Liver (tissue), 9 donors: Measurements from ENCODE around the gene TM9SF1. TPM values are rescaled to one million over a fixed set of nuclear protein-coding genes. Genes with fewer than 3 reads are reported as not detected.

Source experiments
- DNase-seq: peaks from one replicate; pipeline ENCODE4 v3.0.0-alpha.2; 2017; ENCODE audit warnings: low spot score
- H3K27ac ChIP-seq, 2 donors: one replicate each; pipeline ENCODE4 v1.7.0; 2013; ENCODE audit warnings: inconsistent platforms in 2 of 2, low read length in 2 of 2, control low read depth in 1 of 2, low read depth in 1 of 2, mild to moderate bottlenecking in 1 of 2
- H3K27me3 ChIP-seq, 4 donors: one replicate each; pipeline versions ENCODE4 v1.6.1 to v1.7.0; 2013; ENCODE audit warnings: low read length in 3 of 4, inconsistent platforms in 1 of 4, mild to moderate bottlenecking in 1 of 4, moderate library complexity in 1 of 4; ENCODE audit not compliant: control insufficient read depth in 4 of 4, insufficient read depth in 4 of 4
- H3K36me3 ChIP-seq, 4 donors: one replicate each; pipeline versions ENCODE4 v1.6.1 to v1.7.0; 2013; ENCODE audit warnings: low read length in 3 of 4, mild to moderate bottlenecking in 3 of 4, low read depth in 1 of 4, moderate library complexity in 1 of 4; ENCODE audit not compliant: control insufficient read depth in 4 of 4, insufficient read depth in 3 of 4
- H3K4me1 ChIP-seq, 4 donors: one replicate each; pipeline versions ENCODE4 v1.6.1 to v1.7.0; 2013; ENCODE audit warnings: low read length in 3 of 4, mild to moderate bottlenecking in 3 of 4, moderate library complexity in 1 of 4; ENCODE audit not compliant: control insufficient read depth in 4 of 4, insufficient read depth in 4 of 4
- H3K4me3 ChIP-seq, 3 donors: one replicate each; pipeline versions ENCODE4 v1.6.1 to v1.7.0; 2013; ENCODE audit warnings: low read length in 3 of 3, control low read depth in 1 of 3, low read depth in 1 of 3, mild to moderate bottlenecking in 1 of 3
- H3K9ac ChIP-seq, 2 donors: one replicate each; pipeline ENCODE4 v1.7.0; 2013; ENCODE audit warnings: low read length in 2 of 2, mild to moderate bottlenecking in 2 of 2, moderate library complexity in 2 of 2, control low read depth in 1 of 2, low read depth in 1 of 2
- H3K9me3 ChIP-seq, 4 donors: one replicate each; pipeline versions ENCODE4 v1.6.1 to v1.7.0; 2013; ENCODE audit warnings: low read length in 3 of 4; ENCODE audit not compliant: control insufficient read depth in 4 of 4
- ATF3 ChIP-seq: IDR thresholded peaks from 2 replicates; pipeline ENCODE4 v1.6.1; 2016; ENCODE audit warnings: antibody characterized with exemption
- CTCF ChIP-seq: fragments of 150-350 bp; IDR thresholded peaks from 2 replicates; pipeline ENCODE4 v1.5.1; 2017; ENCODE audit warnings: improper control_type of control experiment, low read depth, low read length; ENCODE audit not compliant: missing input control
- EGR1 ChIP-seq, 2 donors: IDR thresholded peaks; 2 replicates each; pipeline ENCODE4 v1.6.1; 2016 to 2018; ENCODE audit warnings: antibody characterized with exemption in 2 of 2, low read depth in 2 of 2
- FOXA1 ChIP-seq: IDR thresholded peaks from 2 replicates; pipeline ENCODE4 v1.6.1; 2016; ENCODE audit warnings: antibody characterized with exemption
- FOXA2 ChIP-seq: IDR thresholded peaks from 2 replicates; pipeline ENCODE4 v1.6.1; 2016; ENCODE audit warnings: antibody characterized with exemption
- GABPA ChIP-seq, 2 donors: IDR thresholded peaks in 1 of 2; conservative IDR thresholded peaks in 1 of 2; 2 replicates each; pipeline ENCODE4 v1.6.1; 2016; ENCODE audit warnings: antibody characterized with exemption in 2 of 2, mild to moderate bottlenecking in 1 of 2, moderate library complexity in 1 of 2
- HNF4A ChIP-seq, 2 donors: conservative IDR thresholded peaks; 2 replicates each; pipeline ENCODE4 v1.6.1; 2016; ENCODE audit warnings: antibody characterized with exemption in 2 of 2, mild to moderate bottlenecking in 2 of 2
- NR2F2 ChIP-seq: IDR thresholded peaks from 2 replicates; pipeline ENCODE4 v1.6.1; 2016; ENCODE audit warnings: antibody characterized with exemption
- RAD21 ChIP-seq, 2 donors: IDR thresholded peaks; 2 replicates each; pipeline ENCODE4 v1.6.1; 2016; ENCODE audit warnings: antibody characterized with exemption in 2 of 2, mild to moderate bottlenecking in 2 of 2
- SP1 ChIP-seq: IDR thresholded peaks from 2 replicates; pipeline ENCODE4 v1.6.1; 2018; ENCODE audit warnings: antibody characterized with exemption, mild to moderate bottlenecking
- YY1 ChIP-seq: IDR thresholded peaks from 2 replicates; pipeline ENCODE4 v1.6.1; 2016; ENCODE audit warnings: antibody characterized with exemption, mild to moderate bottlenecking
- ZBTB33 ChIP-seq: IDR thresholded peaks from 2 replicates; pipeline ENCODE4 v1.6.1; 2016; ENCODE audit warnings: antibody characterized with exemption
- WGBS: extraction: QIAGEN DNeasy Blood & Tissue Kit; methylation state at CpG from one replicate; pipeline ENCODE4 v1.1.7; 2013; 5-methylcytosine and 5-hydroxymethylcytosine counted together
- polyA plus RNA-seq, 2 donors: library from polyadenylated mRNA; stranded (reverse) in 1 of 2; unstranded in 1 of 2; fragments of 200-250 nt in 1 of 2; fragments of >200 nt in 1 of 2; fragmentation: Nextera tagmentation in 1 of 2; extraction: Ambion mirVana in 1 of 2; gene quantifications; one replicate each; pipeline versions ENCODE4 v1.2.1 to v1.2.3, GENCODE V29; 2013 to 2015
- total RNA-seq, 2 donors: library from RNA; depleted of rRNA; stranded (reverse); fragments of >200 nt; gene quantifications; one replicate each; pipeline ENCODE4 v1.2.3, GENCODE V29; 2014
- TF ChIP-seq, protein P1 (sequence below): IDR thresholded peaks from 2 replicates; pipeline ENCODE4 v1.6.1; 2016; ENCODE audit warnings: antibody characterized with exemption
- donor health status: healthy.
- donor health status: healthy.
- donor health status: healthy.
- donor health status: healthy.
- donor health status: healthy.

Gene TM9SF1
- total and polyA plus RNA-seq, 4 donors: 27.5 to 76.2 (median 38.5) TPM

- Histone ChIP-seq H3K27me3 (no peaks in the 10 kb centered on the region), H3K9me3 (no peaks in the 10 kb centered on the region), H3K9ac (no peak overlapping the region), H3K36me3 (peaks cover 4 to 20% (median 15%) of the 10 kb centered on the region in 4 donors), H3K4me3 (no peak overlapping the region), H3K4me1 (peaks cover 3 to 50% (median 30%) of the 10 kb centered on the region in 4 donors), H3K27ac (no peak overlapping the region)
- no peak for DNase-seq
- TF ChIP-seq ZBTB33 (no peak), SP1 (no peak), CTCF (no peak), YY1 (no peak), EGR1 (IDR thresholded peaks at IDR 0.05; ENCODE audit: low read depth in 2 of 2) (no peak), NR2F2 (no peak), HNF4A (conservative IDR thresholded peaks at IDR 0.05) (no peak), FOXA2 (no peak)
- TF ChIP-seq, protein P1, sequence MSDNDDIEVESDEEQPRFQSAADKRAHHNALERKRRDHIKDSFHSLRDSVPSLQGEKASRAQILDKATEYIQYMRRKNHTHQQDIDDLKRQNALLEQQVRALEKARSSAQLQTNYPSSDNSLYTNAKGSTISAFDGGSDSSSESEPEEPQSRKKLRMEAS: no peak
- WGBS: 93% methylated on average over 2 of the region's 2 CpGs
These were observed 50.0 kb downstream of the TM9SF1 start for GRCh38 chr14:24145219-24145618.

DNA sequence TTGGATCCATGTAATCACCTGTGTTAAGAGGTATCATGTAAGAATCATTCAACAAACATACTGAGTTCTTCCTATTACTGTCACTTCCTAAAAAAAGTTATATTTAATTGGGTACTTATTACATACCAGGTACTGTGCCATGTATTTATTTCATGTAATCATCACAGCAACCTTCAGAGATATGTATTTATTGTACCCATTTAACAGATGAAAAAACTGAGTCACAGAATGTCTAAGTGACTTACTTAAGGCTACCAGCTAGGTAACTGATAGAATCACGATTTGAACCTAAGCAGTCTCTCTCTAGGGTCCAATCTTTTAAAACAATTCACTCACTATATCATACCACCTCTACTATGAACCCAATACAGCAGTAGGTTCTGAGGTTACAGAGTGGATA is 50.8 kb downstream of the TM9SF1 start:
- Histone ChIP-seq H3K36me3 (peaks cover 3 to 13% (median 8%) of the 10 kb centered on the region in 4 donors), H3K9me3 (no peaks in the 10 kb centered on the region), H3K4me1 (peaks cover 3 to 49% (median 32%) of the 10 kb centered on the region in 4 donors), H3K27me3 (no peaks in the 10 kb centered on the region), H3K9ac (no peak overlapping the region), H3K4me3 (no peak overlapping the region), H3K27ac (no peak overlapping the region)
- TF ChIP-seq CTCF (no peak), ZBTB33 (no peak), SP1 (no peak), RAD21 (IDR thresholded peaks at IDR 0.05) (no peak), NR2F2 (no peak), FOXA1 (no peak), GABPA (IDR thresholded peaks at IDR 0.05 in 1 of 2, conservative IDR thresholded peaks at IDR 0.05 in 1 of 2) (no peak), ATF3 (no peak), EGR1 (IDR thresholded peaks at IDR 0.05; ENCODE audit: low read depth in 2 of 2) (no peak)
- TF ChIP-seq, protein P1: no peak
- DNase-seq: no peak
- 91% methylated on average over 1 of the region's 1 CpG for WGBS
